ENCODE data around the gene ATOH8. TPM values are rescaled to one million over a fixed set of nuclear protein-coding genes. Genes with fewer than 3 reads are reported as not detected.

Gene ATOH8
- total RNA-seq, 1 donor from 2014 or later: 13.7 TPM

- peak; percentile 94 for DNase-seq (ENCODE audit: extremely low spot score, unreplicated experiment)
- peaks cover 13% of the 10 kb centered on the region for H3K4me1 Mint-ChIP-seq (ENCODE audit: unreplicated experiment)
- H3K9me3 Mint-ChIP-seq: no peaks in the 10 kb centered on the region
- H3K27ac Mint-ChIP-seq: peak overlapping the region; percentile 51
- H3K27me3 Mint-ChIP-seq: peaks cover 4% of the 10 kb centered on the region
- H3K36me3 Mint-ChIP-seq: no peaks in the 10 kb centered on the region
- H3K4me3 Mint-ChIP-seq: no peak overlapping the region
- TF ChIP-seq, protein P1, sequence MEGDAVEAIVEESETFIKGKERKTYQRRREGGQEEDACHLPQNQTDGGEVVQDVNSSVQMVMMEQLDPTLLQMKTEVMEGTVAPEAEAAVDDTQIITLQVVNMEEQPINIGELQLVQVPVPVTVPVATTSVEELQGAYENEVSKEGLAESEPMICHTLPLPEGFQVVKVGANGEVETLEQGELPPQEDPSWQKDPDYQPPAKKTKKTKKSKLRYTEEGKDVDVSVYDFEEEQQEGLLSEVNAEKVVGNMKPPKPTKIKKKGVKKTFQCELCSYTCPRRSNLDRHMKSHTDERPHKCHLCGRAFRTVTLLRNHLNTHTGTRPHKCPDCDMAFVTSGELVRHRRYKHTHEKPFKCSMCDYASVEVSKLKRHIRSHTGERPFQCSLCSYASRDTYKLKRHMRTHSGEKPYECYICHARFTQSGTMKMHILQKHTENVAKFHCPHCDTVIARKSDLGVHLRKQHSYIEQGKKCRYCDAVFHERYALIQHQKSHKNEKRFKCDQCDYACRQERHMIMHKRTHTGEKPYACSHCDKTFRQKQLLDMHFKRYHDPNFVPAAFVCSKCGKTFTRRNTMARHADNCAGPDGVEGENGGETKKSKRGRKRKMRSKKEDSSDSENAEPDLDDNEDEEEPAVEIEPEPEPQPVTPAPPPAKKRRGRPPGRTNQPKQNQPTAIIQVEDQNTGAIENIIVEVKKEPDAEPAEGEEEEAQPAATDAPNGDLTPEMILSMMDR (conservative IDR thresholded peaks at IDR 0.05): peak; percentile 98
Observed at GRCh38 chr2:85813982-85814801, 60.4 kb downstream of the ATOH8 start.

DNA sequence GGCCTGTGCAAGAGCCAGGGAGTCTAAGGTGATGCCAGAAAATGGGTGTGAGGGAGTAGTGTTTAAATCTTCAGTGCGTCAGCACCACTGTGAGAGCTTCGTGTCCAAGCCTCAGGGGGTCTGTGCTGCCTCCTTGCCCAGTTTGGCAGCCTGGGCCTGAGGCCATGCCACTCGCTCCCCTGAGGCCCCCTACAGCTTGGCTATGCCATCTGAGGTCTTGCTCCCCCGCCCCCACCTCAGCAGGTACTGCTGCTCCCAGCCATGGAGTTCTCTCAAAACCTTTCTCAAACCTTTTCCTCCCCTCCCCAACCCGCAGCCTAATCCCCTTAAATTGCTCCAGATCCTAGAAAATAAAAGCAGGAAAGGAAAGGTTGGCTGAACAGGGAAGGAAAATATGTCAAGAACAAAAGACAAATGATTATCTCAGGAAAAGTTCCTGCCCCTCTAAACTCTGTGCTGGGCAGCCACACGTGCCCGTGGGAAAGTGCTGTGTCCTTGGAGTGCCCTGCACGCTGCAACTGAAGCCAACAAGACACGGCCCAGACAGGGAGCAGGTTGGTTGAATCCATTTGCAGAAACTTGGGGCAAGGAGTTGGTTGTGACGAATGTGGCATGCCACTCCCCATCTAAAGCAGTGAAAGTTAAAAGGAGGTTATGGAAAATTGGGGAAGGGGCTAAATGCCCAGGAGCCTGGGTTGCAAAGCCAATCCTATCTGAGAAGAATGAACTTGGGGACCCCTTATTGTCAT, 61.2 kb downstream of the ATOH8 start:
- no peaks in the 10 kb centered on the region for H3K9me3 Mint-ChIP-seq
- no peak overlapping the region for H3K27ac Mint-ChIP-seq
- peak; percentile 43 for DNase-seq (ENCODE audit: extremely low spot score, unreplicated experiment)
- peaks cover 8% of the 10 kb centered on the region for H3K27me3 Mint-ChIP-seq
- no peaks in the 10 kb centered on the region for H3K36me3 Mint-ChIP-seq
- H3K4me1 Mint-ChIP-seq (ENCODE audit: unreplicated experiment): peaks cover 10% of the 10 kb centered on the region
- no peak overlapping the region for H3K4me3 Mint-ChIP-seq
- TF ChIP-seq, protein P1 (conservative IDR thresholded peaks at IDR 0.05): no peak

DNA sequence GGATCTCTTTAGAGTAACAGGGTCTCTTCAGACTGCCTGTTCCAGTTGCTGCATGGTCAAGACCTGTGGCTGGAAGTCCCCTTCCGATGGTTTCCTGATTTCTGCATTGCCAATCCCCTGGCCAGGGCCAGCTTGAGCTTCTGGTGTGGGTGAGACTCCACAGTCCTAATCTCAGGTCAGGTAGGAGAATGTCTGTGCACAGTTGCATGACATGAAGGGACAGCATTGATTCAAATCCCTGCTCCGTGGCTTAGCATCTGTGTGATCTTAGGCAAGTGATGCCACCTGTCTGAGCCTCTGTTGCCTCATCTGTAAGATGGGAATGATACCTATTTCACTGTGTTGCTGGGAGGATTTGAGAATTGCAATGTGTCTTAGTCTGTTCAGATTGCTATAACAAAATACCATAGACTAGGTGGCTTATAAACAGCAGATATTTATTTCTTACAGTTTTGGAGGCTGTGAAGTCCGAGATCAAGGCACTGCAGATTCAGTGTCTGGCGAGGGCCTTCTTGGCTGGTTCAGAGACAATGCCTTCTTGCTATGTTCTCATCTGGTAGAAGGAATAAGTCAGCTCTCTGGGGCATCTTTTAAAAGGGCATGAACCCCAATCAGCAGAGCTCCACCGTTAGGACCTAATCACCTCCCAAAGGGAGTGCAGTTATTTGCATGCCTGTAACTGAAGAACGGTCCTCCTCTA, 66.2 kb downstream of the ATOH8 start:
- no peak for DNase-seq (ENCODE audit: extremely low spot score, unreplicated experiment)
- Mint-ChIP-seq H3K36me3 (no peaks in the 10 kb centered on the region), H3K27ac (no peak overlapping the region), H3K4me1 (ENCODE audit: unreplicated experiment) (peaks cover 4% of the 10 kb centered on the region), H3K9me3 (no peaks in the 10 kb centered on the region), H3K27me3 (peaks cover 8% of the 10 kb centered on the region), H3K4me3 (no peak overlapping the region)
- TF ChIP-seq, protein P1 (conservative IDR thresholded peaks at IDR 0.05): no peak

- Mint-ChIP-seq H3K36me3 (no peaks in the 10 kb centered on the region), H3K27me3 (peaks cover 13% of the 10 kb centered on the region), H3K27ac (no peak overlapping the region), H3K4me1 (ENCODE audit: unreplicated experiment) (peaks cover 14% of the 10 kb centered on the region), H3K4me3 (no peak overlapping the region), H3K9me3 (no peaks in the 10 kb centered on the region)
- DNase-seq (ENCODE audit: extremely low spot score, unreplicated experiment): no peak
- TF ChIP-seq, protein P1 (conservative IDR thresholded peaks at IDR 0.05): no peak
Observed at GRCh38 chr2:85822766-85823165, 69.0 kb downstream of the ATOH8 start.

- DNase-seq (ENCODE audit: extremely low spot score, unreplicated experiment): no peak
- no peaks in the 10 kb centered on the region for H3K9me3 Mint-ChIP-seq
- TF ChIP-seq, protein P1 (conservative IDR thresholded peaks at IDR 0.05): no peak
- no peaks in the 10 kb centered on the region for H3K36me3 Mint-ChIP-seq
- peaks cover 11% of the 10 kb centered on the region for H3K4me1 Mint-ChIP-seq (ENCODE audit: unreplicated experiment)
- peaks cover 13% of the 10 kb centered on the region for H3K27me3 Mint-ChIP-seq
- H3K4me3 Mint-ChIP-seq: no peak overlapping the region
- H3K27ac Mint-ChIP-seq: no peak overlapping the region
Observed at GRCh38 chr2:85823951-85824350, 70.2 kb downstream of the ATOH8 start.

Measured in type B pancreatic cell (in vitro differentiated cells).